Lung (tissue), 12 donors: ENCODE data around the gene PEX5L. TPM values are rescaled to one million over a fixed set of nuclear protein-coding genes. Genes with fewer than 3 reads are reported as not detected.
A peak's percentile ranks its signal among the peaks of the same experiment; 100 is the strongest.

Experiments used
- ATAC-seq: fragments of 200-7000 bp; cut with Tn5 transposase; one replicate; pipeline ENCODE4 v1.9.1; 2020; ENCODE audit warnings: moderate number of reproducible peaks; ENCODE audit not compliant: insufficient read depth, low FRiP score
- DNase-seq, 3 donors: peaks; one replicate each; pipeline ENCODE4 v3.0.0-alpha.2; 2013 to 2017
- H3K27ac ChIP-seq, 2 donors: one replicate each; pipeline ENCODE4 v1.5.1; 2013; ENCODE audit warnings: mild to moderate bottlenecking in 2 of 2, moderate library complexity in 2 of 2, control low read depth in 1 of 2, inconsistent platforms in 1 of 2, low read depth in 1 of 2, low read length in 1 of 2
- H3K27me3 ChIP-seq, 3 donors: one replicate each; pipeline ENCODE4 v1.5.1; 2013; ENCODE audit warnings: low read length in 2 of 3; ENCODE audit not compliant: control insufficient read depth in 3 of 3, insufficient read depth in 3 of 3
- H3K36me3 ChIP-seq, 4 donors: one replicate each; pipeline ENCODE4 v1.5.1; 2013; ENCODE audit warnings: low read length in 4 of 4, mild to moderate bottlenecking in 1 of 4, moderate library complexity in 1 of 4; ENCODE audit not compliant: control insufficient read depth in 4 of 4, insufficient read depth in 4 of 4
- H3K4me1 ChIP-seq, 5 donors: one replicate each; pipeline ENCODE4 v1.5.1; 2013; ENCODE audit warnings: low read length in 5 of 5, mild to moderate bottlenecking in 2 of 5, moderate library complexity in 1 of 5; ENCODE audit not compliant: control insufficient read depth in 5 of 5, insufficient read depth in 5 of 5
- H3K4me3 ChIP-seq: one replicate; pipeline ENCODE4 v1.5.1; 2013; ENCODE audit warnings: mild to moderate bottlenecking, control low read depth, moderate library complexity
- H3K9ac ChIP-seq, 2 donors: one replicate each; pipeline ENCODE4 v1.5.1; 2013; ENCODE audit warnings: low read length in 2 of 2, control low read depth in 1 of 2; ENCODE audit not compliant: insufficient read depth in 1 of 2
- H3K9me3 ChIP-seq, 4 donors: one replicate each; pipeline ENCODE4 v1.5.1; 2013; ENCODE audit warnings: low read length in 3 of 4, mild to moderate bottlenecking in 1 of 4, moderate library complexity in 1 of 4; ENCODE audit not compliant: control insufficient read depth in 4 of 4, insufficient read depth in 3 of 4
- WGBS, 2 donors: extraction: QIAGEN DNeasy Blood & Tissue Kit; methylation state at CpG; one replicate each; pipeline ENCODE4 v1.1.7; 2013; 5-methylcytosine and 5-hydroxymethylcytosine counted together
- polyA plus RNA-seq, 2 donors: library from polyadenylated mRNA; stranded (reverse); fragments of 200-250 nt; gene quantifications; one replicate each; pipeline ENCODE4 v1.2.1, GENCODE V29; 2013
- total RNA-seq, 2 donors: library from RNA; depleted of rRNA in 1 of 2; stranded (reverse); fragments of >200 nt in 1 of 2; gene quantifications; one replicate each; pipeline ENCODE4 v1.2.1, GENCODE V29; 2014 to 2021
- TF ChIP-seq, protein P1 (sequence below): IDR thresholded peaks from 2 replicates; pipeline ENCODE4 v1.5.1; 2012; ENCODE audit warnings: mild to moderate bottlenecking; ENCODE audit errors: control extremely low read depth, extremely low read depth
- donor health status: control.
- donor health status: control.
- donor health status: Bipolar disorder and iron deficiency.
- donor health status: healthy.
- donor health status: DM: yes; HTN: yes; CAD: no.

Gene PEX5L
- total and polyA plus RNA-seq, 4 donors = 0.02 to 0.80 (median 0.09) TPM

DNA sequence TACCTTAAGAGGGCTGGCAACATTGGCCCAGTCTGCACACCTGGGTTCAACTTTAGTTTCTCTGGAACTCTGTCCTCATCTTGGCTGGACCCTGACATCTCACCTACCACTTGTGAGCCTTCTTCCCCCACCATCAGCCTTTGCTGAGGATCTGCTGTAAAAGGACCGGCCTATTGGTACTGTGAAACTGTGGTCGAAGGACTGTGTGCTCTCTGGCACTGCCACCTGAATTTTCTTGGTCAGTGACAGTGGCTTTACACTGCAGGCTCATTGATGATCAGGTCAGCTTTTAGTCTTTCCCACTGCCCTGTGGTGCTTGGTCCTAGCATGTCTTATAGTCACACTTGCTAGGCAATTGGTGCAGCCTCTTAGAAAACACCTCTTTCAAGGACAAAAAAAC is 86.9 kb downstream of the PEX5L start:
- DNase-seq (no peak), ATAC-seq (no peak)
- H3K9ac ChIP-seq = no peak overlapping the region
- TF ChIP-seq, protein P1, sequence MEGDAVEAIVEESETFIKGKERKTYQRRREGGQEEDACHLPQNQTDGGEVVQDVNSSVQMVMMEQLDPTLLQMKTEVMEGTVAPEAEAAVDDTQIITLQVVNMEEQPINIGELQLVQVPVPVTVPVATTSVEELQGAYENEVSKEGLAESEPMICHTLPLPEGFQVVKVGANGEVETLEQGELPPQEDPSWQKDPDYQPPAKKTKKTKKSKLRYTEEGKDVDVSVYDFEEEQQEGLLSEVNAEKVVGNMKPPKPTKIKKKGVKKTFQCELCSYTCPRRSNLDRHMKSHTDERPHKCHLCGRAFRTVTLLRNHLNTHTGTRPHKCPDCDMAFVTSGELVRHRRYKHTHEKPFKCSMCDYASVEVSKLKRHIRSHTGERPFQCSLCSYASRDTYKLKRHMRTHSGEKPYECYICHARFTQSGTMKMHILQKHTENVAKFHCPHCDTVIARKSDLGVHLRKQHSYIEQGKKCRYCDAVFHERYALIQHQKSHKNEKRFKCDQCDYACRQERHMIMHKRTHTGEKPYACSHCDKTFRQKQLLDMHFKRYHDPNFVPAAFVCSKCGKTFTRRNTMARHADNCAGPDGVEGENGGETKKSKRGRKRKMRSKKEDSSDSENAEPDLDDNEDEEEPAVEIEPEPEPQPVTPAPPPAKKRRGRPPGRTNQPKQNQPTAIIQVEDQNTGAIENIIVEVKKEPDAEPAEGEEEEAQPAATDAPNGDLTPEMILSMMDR = no peak
- no peaks in the 10 kb centered on the region for H3K4me1 ChIP-seq
- H3K4me3 ChIP-seq = no peak overlapping the region
- H3K27me3 ChIP-seq = no peaks in the 10 kb centered on the region
- WGBS, 2 donors = 86 to 89% methylated on average over 2 of the region's 2 CpGs
- H3K36me3 ChIP-seq = no peaks in the 10 kb centered on the region
- no peaks in the 10 kb centered on the region for H3K9me3 ChIP-seq
- H3K27ac ChIP-seq = no peak overlapping the region

DNA sequence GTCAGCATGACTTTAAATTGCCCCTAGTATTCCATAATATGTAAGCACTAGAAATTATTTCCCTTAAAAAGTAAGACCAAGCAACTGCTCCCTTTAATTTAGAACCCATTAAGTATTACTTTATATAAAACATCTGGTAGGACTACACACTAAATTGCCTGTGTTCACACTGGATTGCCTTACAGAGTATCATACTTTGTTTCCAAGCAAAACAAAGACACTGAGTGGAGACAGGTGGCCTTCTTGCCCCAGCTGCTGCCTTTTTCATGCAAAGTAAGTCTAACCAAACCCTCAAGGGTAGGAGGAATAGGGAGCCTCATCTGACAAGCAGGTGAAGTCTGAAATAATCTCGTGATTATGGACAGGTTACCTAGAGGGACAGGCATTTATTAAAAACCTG is 87.3 kb downstream of the PEX5L start:
- WGBS, 2 donors = 31 to 35% methylated on average over 1 of the region's 1 CpG
- no peaks in the 10 kb centered on the region for H3K36me3 ChIP-seq
- DNase-seq = peak; percentile 24 to 36 (median 29)
- H3K9ac ChIP-seq = no peak overlapping the region
- H3K27ac ChIP-seq = no peak overlapping the region
- ATAC-seq = no peak
- no peak overlapping the region for H3K4me3 ChIP-seq
- no peaks in the 10 kb centered on the region for H3K4me1 ChIP-seq
- no peaks in the 10 kb centered on the region for H3K9me3 ChIP-seq
- H3K27me3 ChIP-seq = no peaks in the 10 kb centered on the region
- TF ChIP-seq, protein P1 = no peak

DNA sequence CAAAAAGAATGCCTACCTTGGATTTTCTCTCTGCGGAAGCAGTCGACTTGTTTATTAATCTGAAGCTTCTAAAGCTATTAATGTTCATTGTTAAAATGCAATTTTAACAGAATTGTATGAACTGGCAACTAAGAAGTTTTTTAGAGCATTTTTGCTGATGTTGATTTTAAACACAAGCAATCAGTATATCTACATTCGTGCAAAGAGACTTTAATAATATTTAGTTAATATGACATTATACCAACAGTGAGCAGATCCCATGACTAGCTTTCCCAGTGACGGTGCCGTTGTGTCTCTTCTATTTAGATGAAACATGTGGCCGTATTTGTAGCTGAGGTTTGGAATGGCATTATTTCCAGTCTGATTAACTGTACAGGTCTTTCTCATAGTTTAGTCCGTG is 88.0 kb downstream of the PEX5L start:
- Histone ChIP-seq H3K27me3 (no peaks in the 10 kb centered on the region), H3K4me3 (no peak overlapping the region), H3K4me1 (no peaks in the 10 kb centered on the region), H3K27ac (no peak overlapping the region), H3K9ac (no peak overlapping the region), H3K9me3 (no peaks in the 10 kb centered on the region), H3K36me3 (no peaks in the 10 kb centered on the region)
- no peak for DNase-seq
- 70 to 83% methylated on average over 7 of the region's 7 CpGs for WGBS, 2 donors
- TF ChIP-seq, protein P1 = no peak
- ATAC-seq = no peak

DNA sequence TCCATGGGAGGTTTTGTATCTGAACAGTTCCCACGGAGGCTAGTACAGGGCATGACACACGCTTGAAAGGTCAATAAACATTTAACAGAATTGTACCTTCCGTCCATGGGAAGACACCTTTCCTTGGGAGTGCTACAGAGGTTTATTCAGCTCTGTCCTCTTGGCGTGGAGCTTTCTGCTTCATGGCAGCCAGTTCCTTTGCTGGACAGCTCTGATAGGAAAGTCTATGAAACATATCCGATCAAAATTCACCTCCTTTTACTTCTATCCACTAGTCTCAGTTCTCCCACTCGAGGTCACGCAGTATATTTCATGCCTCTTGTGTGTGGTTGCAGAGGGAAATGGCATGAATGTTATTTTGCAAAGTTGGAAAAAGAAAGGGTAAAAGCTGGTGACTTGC is 91.2 kb downstream of the PEX5L start:
- 71 to 80% methylated on average over 7 of the region's 7 CpGs for WGBS, 2 donors
- peaks cover 0 to 4% (median 0%) of the 10 kb centered on the region in 3 donors for H3K27me3 ChIP-seq
- TF ChIP-seq, protein P1 = no peak
- DNase-seq (no peak), ATAC-seq (no peak)
- H3K4me3 ChIP-seq = no peak overlapping the region
- no peak overlapping the region for H3K27ac ChIP-seq
- H3K4me1 ChIP-seq = no peaks in the 10 kb centered on the region
- no peaks in the 10 kb centered on the region for H3K9me3 ChIP-seq
- no peak overlapping the region for H3K9ac ChIP-seq
- H3K36me3 ChIP-seq = no peaks in the 10 kb centered on the region
